ENCODE results near the gene GLCE. TPM values are rescaled to one million over a fixed set of nuclear protein-coding genes. Genes with fewer than 3 reads are reported as not detected.

Gene GLCE
- total RNA-seq, 1 experiment from 2014 or later: 12.5 TPM

DNA sequence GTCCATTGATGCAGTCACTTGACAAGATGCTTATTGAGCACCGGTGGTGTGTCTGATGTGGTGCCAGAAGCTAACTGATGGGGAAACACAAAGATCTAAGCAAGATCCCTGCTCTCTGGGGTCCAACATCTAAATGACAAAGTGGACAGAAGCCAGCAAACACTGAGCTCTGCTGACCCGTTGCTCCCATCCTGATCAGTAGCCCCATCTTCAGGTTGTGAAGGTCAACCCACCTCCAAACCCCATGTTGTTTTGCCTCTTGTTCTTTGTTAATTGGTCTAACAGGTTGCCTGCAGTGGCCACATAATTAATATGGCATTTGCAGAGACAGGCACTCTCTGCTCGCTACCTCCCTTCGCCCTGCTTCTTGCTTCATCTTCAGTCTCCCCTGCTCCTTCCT, 21.5 kb upstream of the GLCE start (continued):
- TF ChIP-seq, protein P1, sequence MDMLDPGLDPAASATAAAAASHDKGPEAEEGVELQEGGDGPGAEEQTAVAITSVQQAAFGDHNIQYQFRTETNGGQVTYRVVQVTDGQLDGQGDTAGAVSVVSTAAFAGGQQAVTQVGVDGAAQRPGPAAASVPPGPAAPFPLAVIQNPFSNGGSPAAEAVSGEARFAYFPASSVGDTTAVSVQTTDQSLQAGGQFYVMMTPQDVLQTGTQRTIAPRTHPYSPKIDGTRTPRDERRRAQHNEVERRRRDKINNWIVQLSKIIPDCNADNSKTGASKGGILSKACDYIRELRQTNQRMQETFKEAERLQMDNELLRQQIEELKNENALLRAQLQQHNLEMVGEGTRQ (CRISPR knock-in tag; IDR thresholded peaks at IDR 0.05): no peak

DNA sequence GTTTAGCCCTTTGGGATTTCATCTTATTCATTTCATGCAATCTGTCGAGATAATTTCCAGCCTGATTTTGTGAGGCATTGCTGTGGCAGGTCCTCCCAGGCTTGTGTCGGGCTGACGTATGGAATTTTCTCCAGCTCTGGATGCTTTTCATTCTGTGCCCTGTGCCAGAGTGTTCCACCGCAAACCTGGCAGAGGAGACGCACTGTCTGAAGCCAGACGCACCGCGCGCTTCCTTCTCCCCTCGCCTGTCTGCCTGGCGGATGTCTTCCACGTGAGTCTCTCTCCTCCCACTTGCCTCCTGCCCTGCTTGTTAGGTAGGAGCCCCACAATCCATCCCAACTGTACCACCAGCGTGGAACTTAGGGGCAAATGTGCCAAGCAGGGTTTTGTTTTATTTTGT, 20.1 kb upstream of the GLCE start:
- Mint-ChIP-seq H3K4me3 (no peak overlapping the region), H3K27me3 (ENCODE audit: low read depth) (peaks cover 11% of the 10 kb centered on the region), H3K27ac (no peak overlapping the region), H3K4me1 (peaks cover 10% of the 10 kb centered on the region), H3K9me3 (peaks cover 9% of the 10 kb centered on the region), H3K36me3 (peaks cover 5% of the 10 kb centered on the region; the same call in 1 of the 2 replicates)
- DNase-seq (ENCODE audit: low spot score) (no peak), ATAC-seq (no peak)
- TF ChIP-seq, protein P2, sequence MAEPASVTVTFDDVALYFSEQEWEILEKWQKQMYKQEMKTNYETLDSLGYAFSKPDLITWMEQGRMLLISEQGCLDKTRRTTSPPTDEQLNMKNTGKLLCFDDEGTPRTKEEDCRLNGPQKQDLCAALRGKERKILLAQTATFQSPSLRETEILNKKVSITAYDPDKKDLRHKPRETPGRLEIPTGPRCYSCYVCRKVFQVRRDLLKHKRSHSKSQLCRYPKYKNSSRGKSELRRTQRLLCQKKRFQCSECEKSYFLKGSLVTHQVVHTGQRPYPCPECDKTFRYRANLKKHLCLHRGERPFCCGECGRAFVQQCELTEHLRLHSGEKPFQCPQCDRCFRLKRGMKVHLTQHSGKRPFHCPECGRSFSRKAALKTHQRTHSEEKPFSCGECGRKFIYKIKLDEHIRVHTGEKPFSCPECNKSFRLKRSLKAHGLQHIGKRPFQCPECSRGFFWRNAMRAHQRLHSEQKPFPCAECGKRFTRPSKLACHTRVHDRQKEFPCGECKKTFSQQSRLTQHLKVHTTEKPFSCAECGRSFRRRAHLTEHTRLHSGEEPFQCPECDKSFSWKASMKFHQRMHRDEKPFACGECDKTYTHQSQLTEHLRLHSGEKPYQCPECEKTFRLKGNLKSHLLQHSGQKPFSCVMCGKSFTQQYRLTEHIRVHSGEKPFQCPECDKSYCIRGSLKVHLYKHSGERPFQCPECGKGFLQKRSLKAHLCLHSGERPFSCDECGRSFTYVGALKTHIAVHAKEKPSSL (CRISPR knock-in tag; conservative IDR thresholded peaks at IDR 0.05): no peak
- TF ChIP-seq, protein P3, sequence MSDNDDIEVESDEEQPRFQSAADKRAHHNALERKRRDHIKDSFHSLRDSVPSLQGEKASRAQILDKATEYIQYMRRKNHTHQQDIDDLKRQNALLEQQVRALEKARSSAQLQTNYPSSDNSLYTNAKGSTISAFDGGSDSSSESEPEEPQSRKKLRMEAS (CRISPR knock-in tag; IDR thresholded peaks at IDR 0.05): no peak
- TF ChIP-seq, protein P4, sequence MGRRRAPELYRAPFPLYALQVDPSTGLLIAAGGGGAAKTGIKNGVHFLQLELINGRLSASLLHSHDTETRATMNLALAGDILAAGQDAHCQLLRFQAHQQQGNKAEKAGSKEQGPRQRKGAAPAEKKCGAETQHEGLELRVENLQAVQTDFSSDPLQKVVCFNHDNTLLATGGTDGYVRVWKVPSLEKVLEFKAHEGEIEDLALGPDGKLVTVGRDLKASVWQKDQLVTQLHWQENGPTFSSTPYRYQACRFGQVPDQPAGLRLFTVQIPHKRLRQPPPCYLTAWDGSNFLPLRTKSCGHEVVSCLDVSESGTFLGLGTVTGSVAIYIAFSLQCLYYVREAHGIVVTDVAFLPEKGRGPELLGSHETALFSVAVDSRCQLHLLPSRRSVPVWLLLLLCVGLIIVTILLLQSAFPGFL (CRISPR knock-in tag; IDR thresholded peaks at IDR 0.05; ENCODE audit: borderline replicate concordance): no peak
- no peak for TF ChIP-seq CBFB (CRISPR knock-in tag; IDR thresholded peaks at IDR 0.05; ENCODE audit: low read depth)
- TF ChIP-seq, protein P5, sequence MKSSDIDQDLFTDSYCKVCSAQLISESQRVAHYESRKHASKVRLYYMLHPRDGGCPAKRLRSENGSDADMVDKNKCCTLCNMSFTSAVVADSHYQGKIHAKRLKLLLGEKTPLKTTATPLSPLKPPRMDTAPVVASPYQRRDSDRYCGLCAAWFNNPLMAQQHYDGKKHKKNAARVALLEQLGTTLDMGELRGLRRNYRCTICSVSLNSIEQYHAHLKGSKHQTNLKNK (CRISPR knock-in tag; IDR thresholded peaks at IDR 0.05): no peak
- no peak for TF ChIP-seq ZBTB21 (CRISPR knock-in tag; IDR thresholded peaks at IDR 0.05; ENCODE audit: borderline replicate concordance)
- TF ChIP-seq NFE2L1 (CRISPR knock-in tag; IDR thresholded peaks at IDR 0.05): no peak
- no peak for TF ChIP-seq SMAD3 (CRISPR knock-in tag; IDR thresholded peaks at IDR 0.05; ENCODE audit: borderline replicate concordance)
- no peak for TF ChIP-seq ELF4 (CRISPR knock-in tag; IDR thresholded peaks at IDR 0.05; ENCODE audit: low read depth)
- TF ChIP-seq, protein P6, sequence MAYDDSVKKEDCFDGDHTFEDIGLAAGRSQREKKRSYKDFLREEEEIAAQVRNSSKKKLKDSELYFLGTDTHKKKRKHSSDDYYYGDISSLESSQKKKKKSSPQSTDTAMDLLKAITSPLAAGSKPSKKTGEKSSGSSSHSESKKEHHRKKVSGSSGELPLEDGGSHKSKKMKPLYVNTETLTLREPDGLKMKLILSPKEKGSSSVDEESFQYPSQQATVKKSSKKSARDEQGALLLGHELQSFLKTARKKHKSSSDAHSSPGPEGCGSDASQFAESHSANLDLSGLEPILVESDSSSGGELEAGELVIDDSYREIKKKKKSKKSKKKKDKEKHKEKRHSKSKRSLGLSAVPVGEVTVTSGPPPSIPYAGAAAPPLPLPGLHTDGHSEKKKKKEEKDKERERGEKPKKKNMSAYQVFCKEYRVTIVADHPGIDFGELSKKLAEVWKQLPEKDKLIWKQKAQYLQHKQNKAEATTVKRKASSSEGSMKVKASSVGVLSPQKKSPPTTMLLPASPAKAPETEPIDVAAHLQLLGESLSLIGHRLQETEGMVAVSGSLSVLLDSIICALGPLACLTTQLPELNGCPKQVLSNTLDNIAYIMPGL (CRISPR knock-in tag; IDR thresholded peaks at IDR 0.05): no peak
- TF ChIP-seq ETV6 (CRISPR knock-in tag; IDR thresholded peaks at IDR 0.05): no peak
- no peak for TF ChIP-seq JAZF1 (CRISPR knock-in tag; IDR thresholded peaks at IDR 0.05)
- POLR2A ChIA-PET: no interaction called here
- CTCF ChIA-PET: interaction anchor here (3.3 kb wide), 1 partner anchor 21 kb away, joined by 10 read pairs; the partner anchor contains the start of gene GLCE

DNA sequence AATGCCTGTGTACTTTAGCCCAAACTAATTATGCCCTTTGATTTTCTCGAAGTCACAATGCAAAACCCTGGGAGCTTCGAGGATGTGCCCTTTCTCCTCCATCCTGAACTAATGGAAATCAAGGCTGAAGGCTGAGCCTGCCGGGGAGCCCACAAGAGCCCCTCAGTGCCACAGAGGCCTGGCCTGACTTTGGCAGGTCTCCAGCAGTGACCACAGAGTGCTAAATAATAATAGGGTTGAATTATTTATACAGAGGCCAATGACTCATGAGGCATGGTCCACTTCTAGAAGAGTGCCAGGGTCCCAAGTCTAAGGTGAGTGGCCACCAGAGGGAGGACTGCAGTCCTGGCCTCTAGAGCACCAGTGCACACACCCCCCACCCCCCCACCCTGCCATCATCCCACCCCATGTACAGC, 19.1 kb upstream of the GLCE start:
- Mint-ChIP-seq H3K27ac (no peak overlapping the region), H3K9me3 (peaks cover 9% of the 10 kb centered on the region), H3K4me1 (peaks cover 14% of the 10 kb centered on the region), H3K36me3 (peaks cover 5% of the 10 kb centered on the region; the same call in 1 of the 2 replicates), H3K27me3 (ENCODE audit: low read depth) (peaks cover 11% of the 10 kb centered on the region), H3K4me3 (no peak overlapping the region)
- DNase-seq (ENCODE audit: low spot score) (no peak), ATAC-seq (no peak)
- ChIA-PET CTCF (interaction anchor here (0.7 to 3.3 kb wide), 2 partner anchors 20 to 24 kb away, joined by 4 to 10 read pairs; partner anchors contain the start of gene GLCE), POLR2A (no interaction called here)
- TF ChIP-seq ZNF232 (CRISPR knock-in tag; IDR thresholded peaks at IDR 0.05): no peak
- no peak for TF ChIP-seq GABPB1 (CRISPR knock-in tag; IDR thresholded peaks at IDR 0.05)
- no peak for TF ChIP-seq NFATC4 (CRISPR knock-in tag; IDR thresholded peaks at IDR 0.05)
- TF ChIP-seq ATF1 (CRISPR knock-in tag; IDR thresholded peaks at IDR 0.05): no peak
- TF ChIP-seq, protein P7, sequence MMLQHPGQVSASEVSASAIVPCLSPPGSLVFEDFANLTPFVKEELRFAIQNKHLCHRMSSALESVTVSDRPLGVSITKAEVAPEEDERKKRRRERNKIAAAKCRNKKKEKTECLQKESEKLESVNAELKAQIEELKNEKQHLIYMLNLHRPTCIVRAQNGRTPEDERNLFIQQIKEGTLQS (CRISPR knock-in tag; conservative IDR thresholded peaks at IDR 0.05): no peak
- TF ChIP-seq CBFB (CRISPR knock-in tag; IDR thresholded peaks at IDR 0.05; ENCODE audit: low read depth): no peak
- TF ChIP-seq ZBTB21 (CRISPR knock-in tag; IDR thresholded peaks at IDR 0.05; ENCODE audit: borderline replicate concordance): no peak
- no peak for TF ChIP-seq CREB1 (CRISPR knock-in tag; IDR thresholded peaks at IDR 0.05)
- TF ChIP-seq SMAD3 (CRISPR knock-in tag; IDR thresholded peaks at IDR 0.05; ENCODE audit: borderline replicate concordance): no peak
- no peak for TF ChIP-seq JUN (CRISPR knock-in tag; IDR thresholded peaks at IDR 0.05)
- no peak for TF ChIP-seq NFE2L1 (CRISPR knock-in tag; IDR thresholded peaks at IDR 0.05)
- no peak for TF ChIP-seq SP1 (CRISPR knock-in tag; conservative IDR thresholded peaks at IDR 0.05)
- TF ChIP-seq ZNF416 (CRISPR knock-in tag; IDR thresholded peaks at IDR 0.05): no peak
- TF ChIP-seq, protein P8, sequence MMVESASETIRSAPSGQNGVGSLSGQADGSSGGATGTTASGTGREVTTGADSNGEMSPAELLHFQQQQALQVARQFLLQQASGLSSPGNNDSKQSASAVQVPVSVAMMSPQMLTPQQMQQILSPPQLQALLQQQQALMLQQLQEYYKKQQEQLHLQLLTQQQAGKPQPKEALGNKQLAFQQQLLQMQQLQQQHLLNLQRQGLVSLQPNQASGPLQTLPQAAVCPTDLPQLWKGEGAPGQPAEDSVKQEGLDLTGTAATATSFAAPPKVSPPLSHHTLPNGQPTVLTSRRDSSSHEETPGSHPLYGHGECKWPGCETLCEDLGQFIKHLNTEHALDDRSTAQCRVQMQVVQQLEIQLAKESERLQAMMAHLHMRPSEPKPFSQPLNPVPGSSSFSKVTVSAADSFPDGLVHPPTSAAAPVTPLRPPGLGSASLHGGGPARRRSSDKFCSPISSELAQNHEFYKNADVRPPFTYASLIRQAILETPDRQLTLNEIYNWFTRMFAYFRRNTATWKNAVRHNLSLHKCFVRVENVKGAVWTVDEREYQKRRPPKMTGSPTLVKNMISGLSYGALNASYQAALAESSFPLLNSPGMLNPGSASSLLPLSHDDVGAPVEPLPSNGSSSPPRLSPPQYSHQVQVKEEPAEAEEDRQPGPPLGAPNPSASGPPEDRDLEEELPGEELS (CRISPR knock-in tag; IDR thresholded peaks at IDR 0.05): no peak

Measured in WTC11 (cell line).